ENCODE results near the gene BUD31. TPM values are rescaled to one million over a fixed set of nuclear protein-coding genes. Genes with fewer than 3 reads are reported as not detected.
A peak's percentile ranks its signal among the peaks of the same experiment; 100 is the strongest.

Gene BUD31
- total and polyA plus RNA-seq, 9 of the 15 experiments (the other 6 are each of a cell fraction or from before 2014, with no cell fraction given), result 105 to 342 (median 247) TPM

GRCh38 chr7:99438573-99439480 lies 30.1 kb downstream of the BUD31 start, which contains the start of the genes CPSF4 and PTCD1 (continued):
- TF ChIP-seq, protein P1, sequence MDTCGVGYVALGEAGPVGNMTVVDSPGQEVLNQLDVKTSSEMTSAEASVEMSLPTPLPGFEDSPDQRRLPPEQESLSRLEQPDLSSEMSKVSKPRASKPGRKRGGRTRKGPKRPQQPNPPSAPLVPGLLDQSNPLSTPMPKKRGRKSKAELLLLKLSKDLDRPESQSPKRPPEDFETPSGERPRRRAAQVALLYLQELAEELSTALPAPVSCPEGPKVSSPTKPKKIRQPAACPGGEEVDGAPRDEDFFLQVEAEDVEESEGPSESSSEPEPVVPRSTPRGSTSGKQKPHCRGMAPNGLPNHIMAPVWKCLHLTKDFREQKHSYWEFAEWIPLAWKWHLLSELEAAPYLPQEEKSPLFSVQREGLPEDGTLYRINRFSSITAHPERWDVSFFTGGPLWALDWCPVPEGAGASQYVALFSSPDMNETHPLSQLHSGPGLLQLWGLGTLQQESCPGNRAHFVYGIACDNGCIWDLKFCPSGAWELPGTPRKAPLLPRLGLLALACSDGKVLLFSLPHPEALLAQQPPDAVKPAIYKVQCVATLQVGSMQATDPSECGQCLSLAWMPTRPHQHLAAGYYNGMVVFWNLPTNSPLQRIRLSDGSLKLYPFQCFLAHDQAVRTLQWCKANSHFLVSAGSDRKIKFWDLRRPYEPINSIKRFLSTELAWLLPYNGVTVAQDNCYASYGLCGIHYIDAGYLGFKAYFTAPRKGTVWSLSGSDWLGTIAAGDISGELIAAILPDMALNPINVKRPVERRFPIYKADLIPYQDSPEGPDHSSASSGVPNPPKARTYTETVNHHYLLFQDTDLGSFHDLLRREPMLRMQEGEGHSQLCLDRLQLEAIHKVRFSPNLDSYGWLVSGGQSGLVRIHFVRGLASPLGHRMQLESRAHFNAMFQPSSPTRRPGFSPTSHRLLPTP (IDR thresholded peaks at IDR 0.05; ENCODE audit: borderline replicate concordance, extremely low read depth, insufficient read length), result no peak
- TF ChIP-seq LEF1 (IDR thresholded peaks at IDR 0.05) (no peak), CEBPG (CRISPR knock-in tag; IDR thresholded peaks at IDR 0.05) (no peak), CEBPG (tag; conservative IDR thresholded peaks at IDR 0.05 in 1 of 2, IDR thresholded peaks at IDR 0.05 in 1 of 2) (no peak), HNRNPLL (IDR thresholded peaks at IDR 0.05; ENCODE audit: low read depth, low read length, poor library complexity, severe bottlenecking) (peak; percentile 75), NR3C1 (CRISPR knock-in tag; IDR thresholded peaks at IDR 0.05) (no peak), ZNF12 (CRISPR knock-in tag; IDR thresholded peaks at IDR 0.05) (peak; percentile 31), ZNF174 (CRISPR knock-in tag; IDR thresholded peaks at IDR 0.05) (no peak), ZNF224 (CRISPR knock-in tag; IDR thresholded peaks at IDR 0.05) (no peak), MEIS2 (IDR thresholded peaks at IDR 0.05; ENCODE audit: partially characterized antibody) (peak; percentile 43), MNT (conservative IDR thresholded peaks at IDR 0.05) (peak; percentile 81 to 94; a peak in 3 of 4 replicates), GTF2E2 (tag; IDR thresholded peaks at IDR 0.05) (no peak; the same call in 1 of the 2 replicates), ZFP91 (CRISPR knock-in tag; IDR thresholded peaks at IDR 0.05) (no peak), NR0B1 (IDR thresholded peaks at IDR 0.05; ENCODE audit: partially characterized antibody) (no peak), TEAD2 (tag; IDR thresholded peaks at IDR 0.05) (no peak)
- TF ChIP-seq, protein P2, sequence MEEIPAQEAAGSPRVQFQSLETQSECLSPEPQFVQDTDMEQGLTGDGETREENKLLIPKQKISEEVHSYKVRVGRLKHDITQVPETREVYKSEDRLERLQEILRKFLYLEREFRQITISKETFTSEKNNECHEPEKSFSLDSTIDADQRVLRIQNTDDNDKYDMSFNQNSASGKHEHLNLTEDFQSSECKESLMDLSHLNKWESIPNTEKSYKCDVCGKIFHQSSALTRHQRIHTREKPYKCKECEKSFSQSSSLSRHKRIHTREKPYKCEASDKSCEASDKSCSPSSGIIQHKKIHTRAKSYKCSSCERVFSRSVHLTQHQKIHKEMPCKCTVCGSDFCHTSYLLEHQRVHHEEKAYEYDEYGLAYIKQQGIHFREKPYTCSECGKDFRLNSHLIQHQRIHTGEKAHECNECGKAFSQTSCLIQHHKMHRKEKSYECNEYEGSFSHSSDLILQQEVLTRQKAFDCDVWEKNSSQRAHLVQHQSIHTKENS (CRISPR knock-in tag; IDR thresholded peaks at IDR 0.05), result no peak
